HG02571 (cell line): ENCODE data around the gene CBX4.

Experiments used
- ATAC-seq: cut with Tn5 transposase; IDR thresholded peaks from one replicate; pipeline ENCODE4 v1.9.1; 2021; ENCODE audit warnings: mild to moderate bottlenecking, moderate library complexity; ENCODE audit not compliant: unreplicated experiment

CBX4 gene

DNA sequence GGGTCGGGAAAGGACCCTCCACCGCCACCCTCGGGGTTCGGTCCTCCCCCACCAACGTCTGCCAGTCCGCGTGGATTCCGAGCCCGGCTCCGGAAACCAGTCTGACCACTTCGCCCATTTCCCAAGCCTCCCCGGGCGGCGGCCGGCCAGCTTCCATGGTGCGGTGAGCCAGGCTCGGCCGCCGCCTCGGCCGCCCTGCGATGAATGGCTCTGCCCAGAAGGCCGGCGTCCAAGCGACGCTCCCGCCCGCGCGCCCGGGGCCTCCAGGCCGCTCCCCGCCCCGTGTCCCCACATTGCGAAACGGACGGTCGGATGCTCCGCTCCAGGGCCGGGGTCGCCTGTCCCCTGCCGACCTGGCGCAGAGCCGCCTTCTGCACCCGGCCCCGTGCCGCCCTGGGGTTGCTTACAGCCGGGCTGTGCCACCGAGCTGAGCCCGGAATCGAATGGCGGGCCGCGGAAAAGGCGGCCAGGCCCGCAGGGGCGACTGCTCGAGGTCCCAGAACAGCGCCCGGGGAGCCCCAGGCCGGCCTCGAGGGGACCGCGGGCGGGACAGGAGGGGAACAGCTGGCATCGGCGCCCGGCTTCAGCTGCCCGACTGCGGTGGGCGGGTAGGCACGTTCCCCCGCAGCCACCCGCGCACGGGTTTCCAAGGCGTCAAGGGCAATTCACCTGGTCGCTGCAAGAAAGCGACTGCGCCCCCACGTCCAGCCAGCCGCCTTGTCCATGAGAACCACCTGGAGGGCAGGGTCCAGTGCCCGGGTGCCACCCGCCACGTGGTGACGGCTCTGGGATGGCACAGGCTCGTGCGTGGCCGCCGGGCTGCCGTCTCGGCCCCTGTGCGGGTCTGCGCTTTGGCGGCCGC is 24.0 kb downstream of the CBX4 start:
- ATAC-seq, result no peak

DNA sequence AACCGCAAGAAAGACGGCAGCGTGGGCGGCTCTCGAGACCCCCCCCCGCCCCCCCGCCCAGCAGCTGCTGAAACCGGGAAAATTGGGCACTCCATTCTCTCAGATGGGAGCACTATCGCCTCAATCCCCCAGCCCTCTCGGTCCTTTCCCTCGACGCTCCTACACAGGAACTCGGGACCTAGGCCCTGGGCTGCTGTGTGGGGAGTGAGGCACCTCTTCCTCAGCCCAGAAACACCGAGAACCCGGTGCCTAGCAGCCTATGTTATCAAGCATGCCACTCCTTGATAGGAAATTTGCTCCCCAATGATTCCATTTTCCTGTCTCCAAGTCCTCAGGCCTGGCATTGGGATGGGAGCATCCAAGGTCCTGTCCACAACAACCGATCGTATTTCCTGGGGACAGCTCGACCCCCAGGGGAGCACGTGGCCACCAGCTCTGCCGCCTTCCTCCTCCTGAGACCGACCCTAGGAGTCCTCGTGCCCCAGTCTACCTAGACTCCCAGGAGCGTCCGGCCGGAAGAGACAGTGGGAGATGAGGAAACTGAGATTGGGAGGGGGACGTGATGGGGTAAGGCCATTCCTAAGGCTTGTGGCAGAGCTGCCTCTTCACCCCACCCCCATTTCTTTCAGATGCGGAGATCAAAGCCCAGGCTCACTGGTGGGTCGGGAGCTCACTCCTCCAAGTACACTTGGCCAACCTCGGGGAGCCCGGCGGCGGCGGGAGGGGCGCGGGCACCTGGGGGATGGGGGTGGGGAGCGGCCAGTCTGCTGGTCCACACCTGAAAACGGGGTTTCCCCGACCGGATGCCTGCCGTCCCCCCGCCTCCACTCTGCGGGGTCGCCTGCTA is 24.9 kb downstream of the CBX4 start:
- no peak for ATAC-seq

DNA sequence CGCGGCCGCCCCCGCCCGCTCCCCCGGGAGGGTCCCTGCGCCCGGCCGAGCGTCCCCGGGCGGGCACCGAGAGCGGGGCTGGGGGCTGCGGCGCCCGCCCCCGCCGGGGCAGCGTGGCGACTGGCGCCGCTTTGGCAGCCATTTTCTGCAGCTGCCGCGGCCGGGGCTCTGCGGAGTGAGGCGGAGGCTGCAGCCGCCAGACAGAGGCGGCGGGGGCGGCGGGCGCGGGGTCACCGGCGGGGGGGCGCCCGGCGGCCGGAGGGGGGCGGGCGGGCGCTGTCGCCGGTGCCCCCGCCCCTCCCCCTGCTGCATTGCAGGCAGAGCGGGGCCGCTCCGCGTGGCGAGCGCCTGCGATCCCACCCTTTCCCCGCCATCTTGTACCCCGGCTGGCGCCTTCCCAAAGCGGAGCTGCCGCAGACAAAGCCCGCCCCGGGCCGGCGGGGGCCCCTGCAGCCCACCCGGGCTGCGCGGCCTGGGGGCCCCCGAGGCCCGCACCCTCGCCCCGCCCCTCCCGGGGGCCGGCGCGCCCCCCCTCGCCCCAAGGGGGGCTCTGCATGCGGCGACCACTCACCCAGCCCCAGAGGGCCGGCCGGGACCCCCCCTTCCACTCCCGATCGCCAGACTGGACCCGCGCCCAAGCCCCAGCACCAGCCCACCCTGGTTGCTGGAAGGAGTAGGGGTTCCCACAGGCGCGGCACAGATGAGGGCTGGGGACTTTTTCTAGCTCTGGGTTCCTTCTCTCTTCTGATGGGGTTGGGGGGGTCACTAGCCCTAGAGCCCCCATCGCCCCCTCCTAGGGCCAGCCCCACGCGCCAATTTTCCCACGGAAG is 25.7 kb downstream of the CBX4 start:
- ATAC-seq, result no peak

DNA sequence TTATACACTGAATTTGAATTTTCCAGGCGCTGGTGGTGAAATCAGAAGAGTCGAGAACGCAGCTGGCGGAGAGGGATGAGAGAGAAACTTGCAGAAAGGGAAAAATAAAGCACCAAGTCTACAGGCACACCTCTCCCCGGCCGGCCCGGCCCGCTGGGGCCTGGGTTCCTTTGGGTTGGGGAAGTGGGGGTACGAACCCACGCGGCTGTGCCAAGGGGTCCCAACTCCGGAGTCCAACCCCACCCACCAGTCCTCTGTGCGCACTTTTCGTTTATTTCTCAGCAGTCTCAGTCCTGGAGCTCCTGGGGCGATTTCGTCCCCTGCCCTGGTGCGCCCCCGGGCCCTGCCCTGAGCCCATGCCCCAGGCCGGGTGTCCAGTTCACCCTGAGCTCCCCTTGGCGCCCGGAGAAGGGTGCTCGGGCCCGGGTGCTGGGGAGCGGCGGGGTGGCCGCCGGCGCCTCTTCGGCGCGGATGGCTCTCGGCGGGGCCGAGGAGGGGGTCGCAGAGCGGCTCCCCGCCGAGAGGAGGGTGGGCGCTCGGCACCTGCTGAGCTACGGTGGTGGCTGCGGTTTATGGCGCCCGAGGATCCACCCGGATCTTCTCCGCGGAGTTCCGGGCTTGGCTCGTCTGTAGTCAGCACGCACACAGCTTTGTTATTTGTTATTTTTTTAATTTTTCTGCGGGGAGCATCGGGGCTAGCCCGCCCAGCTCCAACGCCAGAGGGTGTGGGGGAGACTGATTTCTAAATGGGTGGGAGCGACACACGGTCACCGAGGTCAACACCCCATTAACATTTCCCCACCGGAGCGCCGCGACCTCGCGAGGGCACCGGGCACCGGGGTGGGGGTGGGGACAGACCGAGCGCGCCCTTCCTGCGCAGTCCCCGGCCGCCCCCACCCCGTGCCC is 26.6 kb downstream of the CBX4 start:
- no peak for ATAC-seq

DNA sequence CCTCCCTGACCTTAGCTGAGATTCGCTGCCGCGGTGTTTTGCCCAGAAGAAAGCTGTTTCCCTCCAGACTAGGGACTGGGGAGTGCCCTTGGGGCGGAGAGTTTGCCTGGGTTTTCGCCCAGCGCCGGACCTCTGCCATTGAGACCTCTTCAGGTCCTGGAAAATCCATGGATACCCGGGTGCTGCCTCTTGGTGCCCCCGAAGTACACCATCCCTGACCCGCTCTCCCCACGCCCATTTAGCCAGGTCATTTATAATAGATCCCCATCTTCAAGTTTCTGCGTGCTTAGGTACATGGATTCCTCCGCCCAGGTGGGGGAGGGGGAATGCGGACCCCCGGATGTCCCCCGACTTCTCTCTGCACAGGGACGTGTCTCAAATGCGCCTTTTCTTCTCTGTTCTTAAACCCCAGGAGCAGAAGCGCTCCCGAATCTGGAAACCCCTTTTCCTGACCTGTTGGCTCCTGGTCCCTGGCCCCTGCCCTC is 27.3 kb downstream of the CBX4 start:
- ATAC-seq, result no peak

DNA sequence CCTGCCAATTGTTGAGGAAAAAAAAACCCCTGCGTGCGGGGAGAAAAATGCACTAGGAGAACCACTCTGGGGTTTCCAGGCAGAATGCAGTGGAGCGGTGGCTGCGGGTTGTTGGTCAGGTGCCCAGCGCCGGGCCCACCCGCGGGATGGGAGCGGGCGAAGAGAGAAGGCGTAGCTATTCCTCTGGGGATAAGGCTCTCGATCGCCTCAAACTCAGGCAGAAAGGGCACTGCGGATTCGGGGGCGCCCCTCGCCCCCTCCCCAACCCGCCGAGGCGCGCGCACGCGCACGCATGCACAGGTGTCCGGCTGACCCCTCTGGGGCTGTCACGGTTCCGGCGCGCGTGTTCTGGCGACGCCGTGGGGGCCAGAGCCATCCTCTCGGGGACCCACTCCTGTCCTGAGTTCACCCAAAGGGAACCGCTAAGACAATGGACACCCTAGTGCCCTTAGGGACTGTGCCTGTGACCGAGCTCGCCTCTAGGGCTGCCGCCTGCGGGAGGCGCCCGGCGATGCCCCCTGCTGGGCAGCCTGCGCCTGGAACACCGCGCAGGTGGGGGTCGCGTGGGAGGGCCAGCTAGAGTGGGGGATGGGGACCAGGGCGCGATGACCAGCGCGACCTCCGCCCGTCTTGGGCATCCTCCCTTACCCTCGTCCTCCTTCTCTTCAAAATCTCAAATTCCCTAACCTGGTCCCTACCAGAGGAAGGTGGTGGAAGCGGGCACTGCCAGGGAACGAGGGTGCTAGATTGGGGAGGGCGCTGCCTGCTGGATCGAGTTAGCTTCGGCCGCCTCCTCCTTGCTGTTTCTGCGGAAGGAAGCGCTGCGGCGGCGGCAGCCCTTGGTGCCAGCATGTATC is 28.0 kb downstream of the CBX4 start:
- ATAC-seq, result no peak

DNA sequence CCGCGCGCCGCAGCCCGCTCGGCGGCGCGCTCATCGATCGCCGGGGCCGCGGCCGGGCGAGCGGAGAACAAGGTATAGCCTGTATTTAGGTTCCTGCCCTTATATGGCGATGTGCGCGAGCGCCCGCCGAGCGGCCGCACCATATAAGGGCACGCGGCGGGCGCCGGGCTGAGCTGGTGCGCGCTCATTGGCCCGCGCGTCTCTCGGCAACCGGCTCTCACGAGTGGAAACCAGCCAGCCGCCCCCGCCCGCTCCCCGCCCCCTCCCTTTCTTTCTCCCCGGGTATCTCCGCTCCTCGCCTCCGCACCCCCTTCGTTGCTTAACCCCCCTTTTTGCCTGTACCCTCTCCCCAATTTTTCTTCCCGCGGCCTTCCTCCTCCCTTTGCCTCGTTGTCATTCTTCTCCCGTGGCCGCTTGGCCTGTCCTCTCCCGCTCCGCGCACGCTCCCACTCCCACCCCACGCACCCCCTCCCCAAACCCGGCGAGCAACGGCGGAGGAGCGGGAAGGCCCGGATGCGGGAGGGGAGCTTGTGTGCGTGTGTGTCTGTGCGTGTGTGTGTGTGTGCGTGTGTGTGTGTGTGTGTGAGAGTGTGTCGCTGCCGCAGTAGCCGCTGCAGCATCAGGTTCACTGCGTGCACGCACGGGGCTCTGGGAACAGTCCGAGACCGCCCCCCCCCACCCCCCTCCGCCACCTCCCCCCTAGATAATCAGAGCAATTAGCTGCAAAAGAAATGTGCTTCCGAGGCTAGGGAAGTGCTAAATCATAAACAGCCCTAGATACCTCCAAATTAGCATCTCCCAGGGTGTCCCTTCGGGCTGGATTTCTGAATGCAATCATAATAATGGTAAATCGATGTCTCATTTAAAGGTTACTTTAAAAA is 28.9 kb downstream of the CBX4 start:
- ATAC-seq, result peak; percentile 69

DNA sequence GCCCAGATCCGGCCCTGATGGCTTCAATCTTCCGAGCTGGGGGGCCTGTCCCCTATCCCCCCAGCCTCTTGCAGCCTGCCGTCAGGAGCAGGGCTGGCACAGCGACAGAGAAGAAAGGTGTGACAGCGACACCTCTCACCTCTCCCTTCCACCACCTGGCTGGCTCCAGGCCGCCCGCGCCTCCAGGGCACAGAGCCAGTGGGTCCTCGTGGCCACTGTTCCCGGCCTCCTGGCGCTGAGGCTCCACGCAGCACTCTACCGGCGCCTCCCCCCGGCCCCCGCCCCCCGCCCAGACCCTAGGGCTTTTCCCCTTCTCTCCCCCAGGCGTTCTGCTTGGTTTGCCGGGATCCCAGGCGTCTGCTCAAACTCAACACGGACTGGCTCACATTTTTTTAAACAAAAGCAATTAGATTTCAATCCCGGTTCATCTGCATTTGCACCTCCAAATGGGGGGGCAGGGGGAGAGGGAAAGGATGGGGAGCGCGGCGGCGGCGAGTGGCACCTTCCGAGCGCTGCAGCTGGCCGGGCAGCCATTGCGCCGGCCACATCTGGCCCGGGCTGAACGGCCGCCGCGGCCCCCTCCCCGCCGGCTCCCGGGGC is 29.6 kb downstream of the CBX4 start:
- no peak for ATAC-seq

DNA sequence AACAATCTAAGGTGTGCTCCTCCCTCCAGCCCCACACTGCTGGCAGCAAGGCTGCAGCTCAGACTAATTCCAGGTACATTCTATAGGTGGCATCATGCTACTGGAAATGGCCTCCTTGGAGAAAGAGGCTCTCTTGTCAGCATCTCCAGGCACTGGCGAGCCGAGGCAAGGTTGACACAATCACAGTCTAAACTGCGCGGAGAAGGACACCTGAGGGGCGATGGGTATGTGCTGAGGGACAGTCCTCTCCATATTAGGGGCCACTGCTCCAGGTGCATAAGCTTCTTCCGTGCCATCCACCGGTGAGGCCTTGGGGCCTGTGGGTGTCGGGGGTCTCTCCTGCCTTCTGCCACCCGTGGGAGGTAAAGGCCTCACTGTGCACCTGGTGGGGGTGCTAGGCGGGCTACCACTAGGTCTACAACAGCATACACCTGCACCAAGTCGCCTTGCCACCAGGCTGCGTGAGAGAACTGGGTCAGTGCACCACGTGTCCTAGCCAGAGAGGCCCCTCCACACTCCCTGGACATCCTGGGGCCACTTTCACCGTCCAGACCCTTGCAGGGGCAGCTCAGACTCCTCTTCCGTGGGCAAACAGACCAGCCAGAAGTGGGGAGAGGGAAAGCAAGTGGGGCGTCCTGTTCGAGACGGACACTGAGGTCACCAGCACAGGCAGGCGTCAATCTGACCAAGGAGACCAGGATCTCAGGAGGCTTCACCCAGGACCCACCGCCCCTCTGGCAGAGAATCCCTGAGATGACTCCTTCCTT is 30.3 kb downstream of the CBX4 start:
- ATAC-seq, result no peak

DNA sequence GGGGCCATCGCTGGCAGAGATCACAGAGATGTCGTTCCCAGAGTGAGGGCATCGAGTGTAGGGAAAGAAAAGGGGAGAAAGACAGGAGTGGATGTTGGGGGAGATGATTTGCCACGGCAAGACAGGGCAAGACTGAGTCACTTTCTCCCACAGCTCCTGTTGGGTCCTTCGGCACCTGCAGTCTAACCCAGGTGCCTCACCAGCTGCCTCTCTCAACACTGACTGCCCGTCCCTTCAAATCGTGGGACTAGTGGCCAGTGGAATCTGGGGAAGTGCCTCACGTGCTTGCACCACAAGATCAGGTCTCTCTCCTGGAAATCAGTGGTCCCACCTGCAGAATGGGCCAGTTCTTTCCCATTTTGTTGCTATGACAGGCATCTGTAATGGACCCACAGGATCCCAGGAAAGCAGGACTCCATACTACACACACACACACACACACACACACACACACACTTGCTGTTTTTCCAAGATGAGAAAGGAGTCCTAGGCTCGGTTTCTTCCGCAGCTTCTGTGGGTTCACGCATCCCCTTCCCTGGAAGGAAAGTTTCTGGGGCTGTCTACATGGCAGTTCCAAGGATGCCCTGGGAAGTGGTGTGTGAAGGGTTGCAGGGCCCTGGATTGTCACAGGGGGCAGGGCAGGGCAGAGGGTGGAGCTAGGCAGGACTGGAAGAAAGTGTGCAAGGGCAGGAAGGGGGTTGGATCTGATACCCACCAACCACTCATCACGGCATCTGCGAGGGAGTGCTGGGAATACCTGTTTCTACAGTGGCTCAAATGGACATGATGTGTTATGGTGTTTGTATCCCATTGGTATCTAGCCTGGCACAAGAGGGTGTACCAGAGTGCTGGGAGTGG is 32.1 kb downstream of the CBX4 start:
- ATAC-seq, result no peak

DNA sequence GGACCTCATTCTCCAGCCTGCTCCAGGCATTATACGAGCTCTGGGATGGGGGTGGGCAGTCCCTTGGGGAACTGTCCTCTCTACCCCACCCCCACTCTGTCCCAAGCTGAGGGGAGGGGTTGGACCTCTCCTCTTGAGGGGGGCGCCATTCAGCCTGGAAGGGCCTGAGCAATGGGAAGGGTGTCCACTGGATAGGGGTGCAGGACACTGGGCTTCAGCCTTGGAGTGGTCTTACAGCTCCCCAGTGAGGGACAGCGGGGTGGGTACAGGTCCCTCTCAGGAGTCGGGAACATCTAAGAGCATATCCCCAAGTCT is 32.8 kb downstream of the CBX4 start:
- no peak for ATAC-seq

DNA sequence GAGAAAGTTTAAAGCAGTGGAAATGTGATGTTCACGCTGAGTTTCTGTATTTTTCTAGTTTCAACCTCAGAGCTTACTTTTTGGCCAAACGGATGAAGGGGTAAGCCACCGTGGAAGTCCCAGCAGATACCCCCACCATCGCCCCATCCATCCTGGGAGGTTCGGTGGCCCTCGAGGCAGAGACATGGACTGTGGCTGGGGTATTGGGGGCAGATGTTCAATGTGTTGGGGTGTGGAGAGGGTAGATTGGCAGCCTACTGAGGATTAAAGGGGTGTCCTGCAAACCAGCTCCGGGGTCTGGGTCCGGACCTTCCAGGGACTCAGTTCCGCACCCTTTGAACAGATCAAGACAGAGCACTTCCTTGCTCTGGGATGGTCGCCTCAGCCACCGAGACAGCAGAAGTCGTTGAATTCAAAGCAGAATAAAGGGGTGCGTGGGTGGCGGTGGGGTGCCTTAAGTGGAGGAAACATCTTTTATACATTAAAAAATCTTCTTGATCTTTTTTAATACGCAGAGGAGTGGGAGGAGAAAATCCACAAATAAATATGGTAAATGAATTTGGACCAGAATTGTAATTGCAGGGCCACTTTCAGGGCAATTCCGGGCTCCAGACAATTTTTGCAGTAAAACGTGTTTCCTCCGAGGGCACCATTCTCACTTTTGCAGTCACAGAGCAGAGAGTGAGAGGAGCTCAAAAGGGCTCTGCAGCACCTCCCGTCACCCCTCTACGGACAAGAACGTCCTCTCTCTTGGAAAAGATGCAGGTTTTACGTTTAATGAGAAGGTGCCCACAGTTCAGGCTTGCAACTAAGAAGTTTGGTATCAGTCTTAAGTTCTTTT is 34.2 kb downstream of the CBX4 start:
- ATAC-seq, result no peak

DNA sequence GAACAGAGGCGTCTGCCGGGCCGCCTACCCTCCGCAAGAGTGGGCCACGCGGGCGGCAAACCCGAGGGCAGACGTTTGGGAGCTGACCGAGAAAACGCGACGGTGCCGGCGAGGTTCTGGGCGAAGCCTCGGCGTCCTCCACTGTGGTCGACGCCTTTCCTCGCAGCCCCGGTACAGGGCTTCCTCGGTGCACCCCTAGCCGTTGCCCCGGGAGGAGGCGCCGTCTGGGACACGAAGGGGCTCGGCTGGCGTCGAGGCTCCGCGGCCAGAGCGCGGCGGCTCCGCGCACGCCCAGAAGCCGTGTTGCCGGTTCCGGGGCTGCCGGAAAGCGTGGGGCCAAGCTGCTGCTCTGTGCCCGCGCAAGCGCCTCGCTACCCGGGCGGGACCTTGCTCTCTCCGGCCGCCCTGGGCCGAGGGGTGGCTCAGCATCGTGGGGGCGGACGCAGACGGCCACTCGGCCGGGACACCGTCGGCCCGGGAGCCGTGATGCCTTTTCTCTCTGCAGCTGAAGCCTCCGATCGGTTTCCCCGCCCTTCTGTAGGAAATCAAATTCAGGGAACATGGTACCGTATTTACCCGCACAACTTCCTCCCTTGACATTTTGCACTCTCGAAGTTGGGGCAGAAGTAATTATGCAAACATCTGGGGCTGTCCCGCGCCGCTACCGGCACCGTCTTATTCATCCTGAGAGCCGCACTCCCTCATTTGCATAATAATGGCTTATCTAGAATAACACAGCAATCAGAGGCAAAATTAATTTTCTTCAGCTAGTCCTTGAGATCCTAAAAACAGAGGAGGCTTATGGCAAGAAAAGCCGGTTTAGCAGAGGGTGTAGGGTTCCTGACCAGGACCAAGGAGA is 35.0 kb downstream of the CBX4 start:
- peak; percentile 57 for ATAC-seq

DNA sequence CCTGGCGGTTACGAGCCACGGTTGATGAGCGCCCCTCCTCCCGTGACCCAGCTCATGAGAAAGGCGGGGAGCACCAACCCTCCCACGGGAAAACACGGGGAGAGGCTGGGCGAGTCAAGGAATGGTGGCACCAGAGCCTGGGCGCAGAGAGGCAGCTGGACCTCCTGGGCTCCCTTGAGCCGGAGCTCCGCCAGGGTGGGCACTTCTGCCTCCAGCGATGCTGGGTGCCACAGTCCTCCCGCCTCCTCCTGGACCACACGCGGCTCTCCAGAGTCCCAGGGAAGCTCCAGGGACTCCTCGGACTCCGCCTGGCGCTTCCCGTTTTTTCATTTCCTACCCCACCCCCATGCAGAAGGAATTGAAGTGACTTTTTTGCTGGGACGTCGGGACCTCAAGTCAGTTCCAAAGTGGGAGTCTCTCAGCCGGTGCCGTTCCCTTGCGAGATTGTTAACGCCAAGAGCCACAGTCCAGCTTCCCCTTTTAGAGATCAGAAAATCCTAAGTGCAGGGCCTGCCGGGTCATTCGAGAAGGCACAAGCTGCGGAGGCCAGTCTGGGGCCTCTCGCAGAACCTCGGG is 35.7 kb downstream of the CBX4 start:
- ATAC-seq, result no peak
